SK-N-SH (cell line): ENCODE data around the gene KDM2A. TPM values are rescaled to one million over a fixed set of nuclear protein-coding genes. Genes with fewer than 3 reads are reported as not detected.

Source experiments
- CTCF ChIA-PET: fragments of 300-600, 350-600 bp; formaldehyde crosslinking; extraction: SDS; loops from one replicate; lab custom pipeline; 2021; lab: Yijun Ruan, JAX
- POLR2A ChIA-PET: fragments of 350-600 bp; sonication (Branson Sonifier 250); formaldehyde crosslinking; extraction: SDS; loops from one replicate; lab custom pipeline; 2020; ENCODE audit warnings: antibody characterized with exemption, inconsistent platforms; lab: Yijun Ruan, JAX
- DNase-seq: peaks from one replicate; pipeline ENCODE4 v3.0.0; 2012
- H2AFZ ChIP-seq: fragments of 200-600 bp; sonication (generic); 2 replicates; pipeline ENCODE4 v1.8.1; 2016; ENCODE audit warnings: antibody characterized with exemption, mild to moderate bottlenecking, low read depth
- H3F3A ChIP-seq: fragments of 200-600 bp; sonication (generic); replicated peaks from 2 replicates; pipeline ENCODE3; 2016; ENCODE audit warnings: antibody characterized with exemption, mild to moderate bottlenecking; ENCODE audit not compliant: insufficient read depth
- H3K27ac ChIP-seq, 2 experiments: fragments of 200-500 bp in 1 of 2; fragments of 200-600 bp in 1 of 2; sonication (Bioruptor generic) in 1 of 2; sonication (generic), shearing (Covaris generic) in 1 of 2; 2 replicates each; pipeline versions ENCODE4 v1.5.1 to v1.6.1; 2014 to 2016; ENCODE audit warnings: low read depth in 2 of 2, inconsistent platforms in 1 of 2, low read length in 1 of 2, mild to moderate bottlenecking in 1 of 2, mixed read lengths in 1 of 2
- H3K27me3 ChIP-seq: fragments of 200-600 bp; sonication (generic), shearing (Covaris generic); 2 replicates; pipeline ENCODE4 v1.6.1; 2016; ENCODE audit warnings: mixed run types; ENCODE audit not compliant: insufficient read depth
- H3K36me3 ChIP-seq, 2 experiments: fragments of 200-500 bp in 1 of 2; fragments of 200-600 bp in 1 of 2; sonication (Bioruptor generic) in 1 of 2; sonication (generic) in 1 of 2; replicated peaks in 1 of 2; 2 replicates each; pipeline versions ENCODE3 to v1.5.1; 2014 to 2016; ENCODE audit warnings: low read length in 1 of 2, mild to moderate bottlenecking in 1 of 2; ENCODE audit not compliant: insufficient read depth in 2 of 2, control insufficient read depth in 1 of 2
- H3K4me1 ChIP-seq, 2 experiments: fragments of 200-500 bp in 1 of 2; fragments of 200-600 bp in 1 of 2; sonication (Bioruptor generic) in 1 of 2; sonication (generic), shearing (Covaris generic) in 1 of 2; 2 replicates each; pipeline versions ENCODE4 v1.5.1 to v1.6.1; 2014 to 2016; ENCODE audit warnings: low read depth in 1 of 2, low read length in 1 of 2, mixed run types in 1 of 2; ENCODE audit not compliant: insufficient read depth in 2 of 2, control insufficient read depth in 1 of 2
- H3K4me2 ChIP-seq: fragments of 200-600 bp; sonication (generic), shearing (Covaris generic); 2 replicates; pipeline ENCODE4 v1.6.1; 2017; ENCODE audit warnings: mixed run types
- H3K4me3 ChIP-seq, 2 experiments: fragments of 200-500 bp in 1 of 2; fragments of 200-600 bp in 1 of 2; sonication (Bioruptor generic) in 1 of 2; sonication (generic), shearing (Covaris generic) in 1 of 2; 2 replicates each; pipeline versions ENCODE4 v1.5.1 to v1.8.1; 2014 to 2016; ENCODE audit warnings: low read depth in 2 of 2, inconsistent platforms in 1 of 2, low read length in 1 of 2, mild to moderate bottlenecking in 1 of 2, mixed read lengths in 1 of 2, moderate library complexity in 1 of 2
- H3K79me2 ChIP-seq: fragments of 200-600 bp; sonication (generic); 2 replicates; pipeline ENCODE4 v1.8.1; 2017; ENCODE audit warnings: mild to moderate bottlenecking; ENCODE audit not compliant: insufficient read depth
- H3K9ac ChIP-seq: fragments of 200-600 bp; sonication (generic); 2 replicates; pipeline ENCODE4 v1.6.1; 2017; ENCODE audit warnings: mixed run types
- H3K9me2 ChIP-seq: fragments of 200-600 bp; sonication (generic); 2 replicates; pipeline ENCODE4 v1.6.1; 2017; ENCODE audit warnings: mixed run types
- H3K9me3 ChIP-seq: fragments of 200-600 bp; sonication (generic); 2 replicates; pipeline ENCODE4 v1.6.1; 2017; ENCODE audit warnings: mixed run types, mild to moderate bottlenecking, moderate library complexity
- H4K20me1 ChIP-seq: fragments of 200-600 bp; sonication (generic); 2 replicates; pipeline ENCODE4 v1.6.1; 2017; ENCODE audit warnings: mild to moderate bottlenecking, mixed run types; ENCODE audit not compliant: insufficient read depth
- FOXM1 ChIP-seq: IDR thresholded peaks from 2 replicates; pipeline ENCODE4 v1.4.0; 2012; ENCODE audit warnings: low read depth, mild to moderate bottlenecking
- MEF2A ChIP-seq: IDR thresholded peaks from 2 replicates; pipeline ENCODE4 v1.4.0; 2012; ENCODE audit warnings: low read depth, borderline replicate concordance
- NFIC ChIP-seq: IDR thresholded peaks from 2 replicates; pipeline ENCODE4 v1.4.0; 2012; ENCODE audit warnings: borderline replicate concordance
- NRF1 ChIP-seq: IDR thresholded peaks from 2 replicates; pipeline ENCODE4 v1.6.1; 2012; ENCODE audit warnings: low read depth, mild to moderate bottlenecking, low read length
- POLR2AphosphoS5 ChIP-seq: IDR thresholded peaks from 2 replicates; pipeline ENCODE4 v1.6.1; 2012; ENCODE audit warnings: low read depth, low read length
- RAD21 ChIP-seq: IDR thresholded peaks from 2 replicates; pipeline ENCODE4 v1.6.1; 2012; ENCODE audit warnings: mild to moderate bottlenecking, low read length
- TAF1 ChIP-seq: IDR thresholded peaks from 2 replicates; pipeline ENCODE4 v1.6.1; 2012; ENCODE audit warnings: low read depth, mild to moderate bottlenecking, low read length, moderate library complexity, borderline replicate concordance
- YY1 ChIP-seq: IDR thresholded peaks from 2 replicates; pipeline ENCODE4 v1.4.0; 2012; ENCODE audit warnings: low read depth, mild to moderate bottlenecking
- WGBS: methylation state at CpG from one replicate; pipeline ENCODE4 v1.1.6; 2017; ENCODE audit warnings: low lambda C conversion rate; 5-methylcytosine and 5-hydroxymethylcytosine counted together
- polyA plus RNA-seq, 3 experiments: library from polyadenylated mRNA; depleted of rRNA; stranded (reverse); fragments of >200 nt; gene quantifications; 2 replicates each; pipeline ENCODE4 v1.2.3, GENCODE V29; 2012
- TF ChIP-seq, protein P1 (sequence below): IDR thresholded peaks from 2 replicates; pipeline ENCODE4 v1.4.0; 2012; ENCODE audit warnings: low read depth, borderline replicate concordance
- TF ChIP-seq, protein P2 (sequence below): IDR thresholded peaks from 2 replicates; pipeline ENCODE4; 2012

The KDM2A gene
- polyA plus RNA-seq, 1 of the 3 experiments (the other 2 are of a cell fraction): 28.4 TPM

DNA sequence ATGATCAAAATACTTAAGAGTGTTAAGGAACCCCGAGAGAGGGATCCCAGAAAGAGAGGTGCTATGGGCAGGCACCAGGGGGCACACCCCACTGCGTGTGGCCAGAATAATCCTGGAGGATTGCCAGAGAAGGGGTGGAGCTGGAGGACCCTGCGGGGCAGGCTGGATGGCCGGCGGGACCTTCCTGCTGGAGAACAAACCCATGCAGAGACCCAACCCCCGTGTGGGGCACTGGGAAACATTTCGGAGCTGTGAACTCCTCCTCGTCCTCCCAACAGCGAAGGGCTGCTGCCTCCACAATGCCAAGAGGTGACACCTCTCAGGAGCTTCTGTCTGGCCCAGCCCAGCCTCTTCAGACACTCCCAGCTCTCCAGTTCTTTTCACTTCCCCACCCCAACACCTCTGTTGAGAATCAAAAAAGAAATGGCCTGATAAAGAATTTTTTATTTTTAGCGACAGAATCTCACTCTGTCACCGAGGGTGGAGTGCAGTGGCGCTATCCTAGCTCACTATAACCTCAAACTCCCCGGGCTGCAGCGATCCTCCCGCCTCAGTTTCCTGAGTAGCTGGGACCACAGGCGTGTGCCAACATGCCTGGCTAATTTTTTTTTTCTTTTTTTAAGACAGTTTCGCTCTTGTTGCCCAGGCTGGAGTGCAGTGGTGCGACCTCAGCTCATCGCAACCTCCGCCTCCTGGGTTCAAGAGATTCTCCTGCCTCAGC is 36.8 kb upstream of the KDM2A start:
- DNase-seq: peak; percentile 55
- no peak overlapping the region for H3K27ac ChIP-seq
- H4K20me1 ChIP-seq: no peaks in the 10 kb centered on the region
- no peaks in the 10 kb centered on the region for H3K9me2 ChIP-seq
- TF ChIP-seq RAD21 (0 out of 2 replicates have a peak, but pooled peaks have one; percentile 15), NFIC (no peak)
- no peaks in the 10 kb centered on the region for H3F3A ChIP-seq
- no peak overlapping the region for H2AFZ ChIP-seq
- WGBS: 84% methylated on average over 17 of the region's 20 CpGs
- no peak overlapping the region for H3K4me2 ChIP-seq
- no peaks in the 10 kb centered on the region for H3K4me1 ChIP-seq
- no peak overlapping the region for H3K4me3 ChIP-seq
- H3K9me3 ChIP-seq: no peaks in the 10 kb centered on the region
- no peaks in the 10 kb centered on the region for H3K79me2 ChIP-seq
- no peak overlapping the region for H3K9ac ChIP-seq
- no peaks in the 10 kb centered on the region for H3K36me3 ChIP-seq
- POLR2A ChIA-PET: no interaction called here
- CTCF ChIA-PET: interaction anchor here (0.6 to 3.8 kb wide), 25 partner anchors 10 to 267 kb away, joined by 3 to 49 read pairs (median 4); partner anchors contain the start of genes ANKRD13D, KDM2A and SSH3
- no peaks in the 10 kb centered on the region for H3K27me3 ChIP-seq

DNA sequence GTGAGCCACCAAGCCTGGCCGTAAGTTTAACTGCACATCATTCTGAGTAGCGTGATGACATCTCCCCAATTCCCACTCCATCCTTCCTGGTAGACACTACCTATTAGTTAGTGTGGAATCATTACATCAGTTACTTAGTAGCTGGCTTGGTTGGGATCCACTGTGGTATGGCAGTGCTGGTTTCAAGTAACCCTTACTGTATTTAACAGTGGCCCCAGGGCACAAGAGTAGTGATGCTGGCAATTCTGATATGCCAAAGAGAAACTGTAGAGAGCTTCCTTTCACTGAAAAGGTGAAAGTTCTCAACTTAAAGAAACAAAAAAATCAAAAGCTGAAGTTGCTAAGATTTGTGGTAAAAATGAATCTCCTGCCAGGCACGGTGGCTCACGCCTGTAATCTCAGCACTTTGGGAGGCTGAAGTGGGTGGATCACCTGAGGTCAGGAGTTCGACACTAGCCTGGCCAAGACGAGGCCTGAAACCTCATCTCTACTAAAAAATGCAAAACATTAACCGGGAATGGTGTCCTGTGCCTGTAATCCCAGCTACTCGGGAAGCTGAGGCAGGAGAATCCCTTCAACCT is 35.2 kb upstream of the KDM2A start:
- H3K9me2 ChIP-seq: no peaks in the 10 kb centered on the region
- no peak overlapping the region for H3K4me3 ChIP-seq
- no peak for DNase-seq
- CTCF ChIA-PET: interaction anchor here (0.7 to 2.8 kb wide), 7 partner anchors 11 to 299 kb away, joined by 3 to 23 read pairs (median 6); no protein-coding TSS in a partner anchor
- H3K36me3 ChIP-seq: no peaks in the 10 kb centered on the region
- no peaks in the 10 kb centered on the region for H4K20me1 ChIP-seq
- WGBS: 87% methylated on average over 8 of the region's 8 CpGs
- no peak overlapping the region for H3K27ac ChIP-seq
- no peak overlapping the region for H3K4me2 ChIP-seq
- H2AFZ ChIP-seq: no peak overlapping the region
- no peaks in the 10 kb centered on the region for H3K27me3 ChIP-seq
- no peaks in the 10 kb centered on the region for H3K9me3 ChIP-seq
- H3F3A ChIP-seq: no peaks in the 10 kb centered on the region
- no peak overlapping the region for H3K9ac ChIP-seq
- H3K79me2 ChIP-seq: no peaks in the 10 kb centered on the region
- POLR2A ChIA-PET: interaction anchor here (0.7 kb wide), 1 partner anchor 437 kb away, joined by 3 read pairs; no protein-coding TSS in a partner anchor
- no peaks in the 10 kb centered on the region for H3K4me1 ChIP-seq
- TF ChIP-seq NRF1 (no peak), NFIC (no peak), POLR2AphosphoS5 (no peak), MEF2A (no peak)
- TF ChIP-seq, protein P1, sequence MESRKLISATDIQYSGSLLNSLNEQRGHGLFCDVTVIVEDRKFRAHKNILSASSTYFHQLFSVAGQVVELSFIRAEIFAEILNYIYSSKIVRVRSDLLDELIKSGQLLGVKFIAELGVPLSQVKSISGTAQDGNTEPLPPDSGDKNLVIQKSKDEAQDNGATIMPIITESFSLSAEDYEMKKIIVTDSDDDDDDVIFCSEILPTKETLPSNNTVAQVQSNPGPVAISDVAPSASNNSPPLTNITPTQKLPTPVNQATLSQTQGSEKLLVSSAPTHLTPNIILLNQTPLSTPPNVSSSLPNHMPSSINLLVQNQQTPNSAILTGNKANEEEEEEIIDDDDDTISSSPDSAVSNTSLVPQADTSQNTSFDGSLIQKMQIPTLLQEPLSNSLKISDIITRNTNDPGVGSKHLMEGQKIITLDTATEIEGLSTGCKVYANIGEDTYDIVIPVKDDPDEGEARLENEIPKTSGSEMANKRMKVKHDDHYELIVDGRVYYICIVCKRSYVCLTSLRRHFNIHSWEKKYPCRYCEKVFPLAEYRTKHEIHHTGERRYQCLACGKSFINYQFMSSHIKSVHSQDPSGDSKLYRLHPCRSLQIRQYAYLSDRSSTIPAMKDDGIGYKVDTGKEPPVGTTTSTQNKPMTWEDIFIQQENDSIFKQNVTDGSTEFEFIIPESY: no peak

DNA sequence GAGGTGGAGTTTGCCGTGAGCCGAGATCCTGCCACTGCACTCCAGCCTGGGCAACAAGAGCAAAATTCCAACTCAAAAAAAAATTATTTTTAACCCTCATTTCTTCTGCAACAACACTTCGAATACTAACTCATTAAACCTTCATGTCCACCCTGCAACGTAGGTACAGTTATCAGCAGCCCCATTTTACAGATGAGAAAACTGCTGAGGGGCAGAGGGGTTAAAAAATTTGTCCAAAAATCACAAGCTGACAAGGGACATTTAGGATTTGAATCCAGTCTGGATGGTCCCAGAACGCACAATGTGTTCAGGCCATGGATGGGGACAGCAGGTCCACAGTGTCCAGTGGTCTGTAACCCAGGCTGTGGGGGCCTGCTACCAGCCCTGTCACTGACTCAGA is 33.4 kb upstream of the KDM2A start:
- H3F3A ChIP-seq: no peaks in the 10 kb centered on the region
- no peaks in the 10 kb centered on the region for H3K4me1 ChIP-seq
- H3K79me2 ChIP-seq: no peaks in the 10 kb centered on the region
- TF ChIP-seq, protein P2, sequence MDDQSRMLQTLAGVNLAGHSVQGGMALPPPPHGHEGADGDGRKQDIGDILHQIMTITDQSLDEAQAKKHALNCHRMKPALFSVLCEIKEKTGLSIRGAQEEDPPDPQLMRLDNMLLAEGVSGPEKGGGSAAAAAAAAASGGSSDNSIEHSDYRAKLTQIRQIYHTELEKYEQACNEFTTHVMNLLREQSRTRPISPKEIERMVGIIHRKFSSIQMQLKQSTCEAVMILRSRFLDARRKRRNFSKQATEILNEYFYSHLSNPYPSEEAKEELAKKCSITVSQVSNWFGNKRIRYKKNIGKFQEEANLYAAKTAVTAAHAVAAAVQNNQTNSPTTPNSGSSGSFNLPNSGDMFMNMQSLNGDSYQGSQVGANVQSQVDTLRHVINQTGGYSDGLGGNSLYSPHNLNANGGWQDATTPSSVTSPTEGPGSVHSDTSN: no peak
- no peak for TF ChIP-seq TAF1
- TF ChIP-seq FOXM1: no peak
- no peak for TF ChIP-seq YY1
- H3K36me3 ChIP-seq: no peaks in the 10 kb centered on the region
- ChIA-PET POLR2A (no interaction called here), CTCF (interaction anchor here (0.9 to 1.3 kb wide), 6 partner anchors 9 to 297 kb away, joined by 3 to 5 read pairs (median 4); no protein-coding TSS in a partner anchor)
- H3K9me2 ChIP-seq: no peaks in the 10 kb centered on the region
- no peaks in the 10 kb centered on the region for H3K27me3 ChIP-seq
- H3K4me2 ChIP-seq: no peak overlapping the region
- H2AFZ ChIP-seq: no peak overlapping the region
- DNase-seq: no peak
- H3K27ac ChIP-seq: no peak overlapping the region
- WGBS: 91% methylated on average over 5 of the region's 5 CpGs
- no peaks in the 10 kb centered on the region for H4K20me1 ChIP-seq
- H3K4me3 ChIP-seq: no peak overlapping the region
- H3K9ac ChIP-seq: no peak overlapping the region
- H3K9me3 ChIP-seq: no peaks in the 10 kb centered on the region
